GM10248 (cell line): ENCODE data around the gene ARHGEF26.

Experiments
- CTCF ChIA-PET: fragments of 300-600 bp; sonication (Branson Sonifier 250); formaldehyde crosslinking; extraction: SDS; loops from one replicate; lab custom pipeline; 2021; ENCODE audit warnings: antibody characterized with exemption; lab: Yijun Ruan, JAX
- POLR2A ChIA-PET: fragments of 350-650 bp; sonication (Branson Sonifier 250); formaldehyde crosslinking; extraction: SDS; loops from one replicate; lab custom pipeline; 2020; ENCODE audit warnings: antibody characterized with exemption; lab: Yijun Ruan, JAX
- DNase-seq: peaks from one replicate; pipeline ENCODE4 v3.0.0; 2012; ENCODE audit errors: extremely low spot score
- CTCF ChIP-seq: IDR thresholded peaks from 2 replicates; pipeline ENCODE4 v1.5.1; 2012; ENCODE audit warnings: mild to moderate bottlenecking, low read depth; ENCODE audit errors: extremely low read depth, missing control alignments, control extremely low read depth

Gene ARHGEF26

GRCh38 chr3:154100556-154100955 is 20.6 kb upstream of the ARHGEF26 start:
- CTCF ChIA-PET, result interaction anchor here (3.2 kb wide), 1 partner anchor 13 kb away, joined by 13 read pairs; no protein-coding TSS in a partner anchor
- no peak for DNase-seq
- POLR2A ChIA-PET, result no interaction called here
- TF ChIP-seq CTCF, result no peak

- ChIA-PET CTCF (interaction anchor here (3.2 kb wide), 1 partner anchor 13 kb away, joined by 13 read pairs; no protein-coding TSS in a partner anchor), POLR2A (no interaction called here)
- TF ChIP-seq CTCF, result no peak
- no peak for DNase-seq
Observed at GRCh38 chr3:154101250-154101649, 19.9 kb upstream of the ARHGEF26 start.

GRCh38 chr3:154102225-154102624 is 19.0 kb upstream of the ARHGEF26 start:
- TF ChIP-seq CTCF, result no peak
- ChIA-PET CTCF (interaction anchor here (1.1 to 1.3 kb wide), 2 partner anchors 14 to 24 kb away, joined by 3 to 5 read pairs; no protein-coding TSS in a partner anchor), POLR2A (no interaction called here)
- no peak for DNase-seq

- POLR2A ChIA-PET, result no interaction called here
- CTCF ChIA-PET, result interaction anchor here (0.9 to 2.0 kb wide), 3 partner anchors 12 to 15 kb away, joined by 3 to 6 read pairs (median 3); partner anchors contain the start of gene ARHGEF26
- TF ChIP-seq CTCF, result no peak
- no peak for DNase-seq
Observed at GRCh38 chr3:154105218-154105975, 15.8 kb upstream of the ARHGEF26 start.

GRCh38 chr3:154111365-154111935 is 9.7 kb upstream of the ARHGEF26 start:
- no peak for DNase-seq
- ChIA-PET CTCF (interaction anchor here (1.6 kb wide), 1 partner anchor 25 kb away, joined by 3 read pairs; no protein-coding TSS in a partner anchor), POLR2A (no interaction called here)
- no peak for TF ChIP-seq CTCF

- DNase-seq, result no peak
- CTCF ChIA-PET, result interaction anchor here (1.1 to 1.9 kb wide), 3 partner anchors 9 to 24 kb away, joined by 3 to 7 read pairs (median 3); no protein-coding TSS in a partner anchor
- POLR2A ChIA-PET, result no interaction called here
- TF ChIP-seq CTCF, result no peak
Observed at GRCh38 chr3:154112146-154112852, 8.9 kb upstream of the ARHGEF26 start.
